Neural cell (in vitro differentiated cells): ENCODE results near the gene THUMPD1. TPM values are rescaled to one million over a fixed set of nuclear protein-coding genes. Genes with fewer than 3 reads are reported as not detected.
"Not testable (repeated sequence)": the region's sequence is repeated elsewhere in the genome, so short reads cannot be mapped to it uniquely, and the experiment has no call there.

Source experiments
- H2AFZ ChIP-seq: fragments of 200-600, 300-800 bp; sonication (generic), shearing (Covaris generic); 2 replicates; pipeline ENCODE4 v1.6.0; 2014; ENCODE audit warnings: low read depth, mild to moderate bottlenecking, antibody characterized with exemption, low read length, moderate library complexity
- H3F3A ChIP-seq: fragments of 200-600 bp; shearing (Covaris generic); 2 replicates; pipeline ENCODE4 v1.6.1; 2016; ENCODE audit warnings: mild to moderate bottlenecking, moderate library complexity, mixed read lengths, antibody characterized with exemption, low read length; ENCODE audit not compliant: insufficient read depth, poor library complexity, severe bottlenecking
- H3K27ac ChIP-seq: fragments of 200-600, 300-800 bp; sonication (generic), shearing (Covaris generic); 2 replicates; pipeline ENCODE4 v1.5.1; 2014; ENCODE audit warnings: mild to moderate bottlenecking, low read length, moderate library complexity
- H3K27me3 ChIP-seq: fragments of 300-800, 200-600 bp; sonication (generic), shearing (Covaris generic); 2 replicates; pipeline ENCODE4 v1.6.0; 2014; ENCODE audit warnings: mild to moderate bottlenecking, low read depth, low read length, moderate library complexity; ENCODE audit not compliant: insufficient read depth
- H3K36me3 ChIP-seq: fragments of 300-800, 200-600 bp; sonication (generic), shearing (Covaris generic); 2 replicates; pipeline ENCODE4 v1.5.1; 2014; ENCODE audit warnings: mild to moderate bottlenecking, antibody characterized with exemption, low read length, moderate library complexity; ENCODE audit not compliant: insufficient read depth
- H3K4me2 ChIP-seq: fragments of 300-800, 200-600 bp; sonication (generic), shearing (Covaris generic); 2 replicates; pipeline ENCODE4 v1.6.0; 2014; ENCODE audit warnings: mild to moderate bottlenecking, low read length
- H3K4me3 ChIP-seq: fragments of 300-800, 200-600 bp; sonication (generic), shearing (Covaris generic); 2 replicates; pipeline ENCODE4 v1.5.1; 2014; ENCODE audit warnings: mild to moderate bottlenecking, low read length, moderate library complexity
- H3K79me2 ChIP-seq: fragments of 200-600 bp; shearing (Covaris generic); replicated peaks from 2 replicates; pipeline ENCODE4 v1.6.0; 2014; ENCODE audit warnings: mild to moderate bottlenecking, low read length, moderate library complexity; ENCODE audit not compliant: insufficient read depth
- H3K9ac ChIP-seq: fragments of 300-800, 200-600 bp; sonication (generic), shearing (Covaris generic); 2 replicates; pipeline ENCODE4 v1.6.1; 2016; ENCODE audit warnings: mild to moderate bottlenecking, low read length, mixed read lengths
- H3K9me2 ChIP-seq: fragments of 200-600 bp; shearing (Covaris generic); 2 replicates; pipeline ENCODE4 v1.6.1; 2016; ENCODE audit warnings: mild to moderate bottlenecking, low read length, mixed read lengths; ENCODE audit not compliant: insufficient read depth
- H3K9me3 ChIP-seq: fragments of 200-600, 300-800 bp; sonication (generic), shearing (Covaris generic); 2 replicates; pipeline ENCODE4 v1.6.1; 2016; ENCODE audit warnings: mild to moderate bottlenecking, mixed run types, low read length, moderate library complexity, mixed read lengths
- H4K20me1 ChIP-seq: fragments of 200-600 bp; shearing (Covaris generic); 2 replicates; pipeline ENCODE4 v1.6.1; 2016; ENCODE audit warnings: mild to moderate bottlenecking, mixed run types; ENCODE audit not compliant: insufficient read depth
- EP300 ChIP-seq: fragments of 450-650 bp; conservative IDR thresholded peaks from 2 replicates; pipeline ENCODE4 v1.6.1; 2014; ENCODE audit warnings: antibody characterized with exemption, mild to moderate bottlenecking, moderate library complexity; ENCODE audit not compliant: poor library complexity, severe bottlenecking
- EZH2 ChIP-seq: fragments of 200-600, 300-800 bp; shearing (Covaris generic), sonication (generic); IDR thresholded peaks from 2 replicates; pipeline ENCODE4 v1.6.1; 2014; ENCODE audit warnings: antibody characterized with exemption, low read length, borderline replicate concordance, mild to moderate bottlenecking; ENCODE audit not compliant: insufficient read depth, poor library complexity, severe bottlenecking
- MXI1 ChIP-seq: fragments of 450-650 bp; conservative IDR thresholded peaks from 2 replicates; pipeline ENCODE4 v1.6.1; 2014; ENCODE audit warnings: antibody characterized with exemption, mild to moderate bottlenecking; ENCODE audit not compliant: poor library complexity, severe bottlenecking
- POLR2AphosphoS5 ChIP-seq: IDR thresholded peaks from 2 replicates; pipeline ENCODE4 v1.6.1; 2012
- RAD21 ChIP-seq: fragments of 450-650 bp; conservative IDR thresholded peaks from 2 replicates; pipeline ENCODE4 v1.6.1; 2014; ENCODE audit warnings: antibody characterized with exemption, mild to moderate bottlenecking, moderate library complexity
- SMC3 ChIP-seq: fragments of 450-650 bp; conservative IDR thresholded peaks from 2 replicates; pipeline ENCODE4 v1.6.1; 2014; ENCODE audit warnings: antibody characterized with exemption, mild to moderate bottlenecking, moderate library complexity; ENCODE audit not compliant: poor library complexity
- TAF1 ChIP-seq: IDR thresholded peaks from 2 replicates; pipeline ENCODE4 v1.6.1; 2012; ENCODE audit warnings: low read depth
- polyA plus RNA-seq: library from polyadenylated mRNA; depleted of rRNA; stranded (reverse); fragments of >200 nt; gene quantifications from 2 replicates; pipeline ENCODE4 v1.2.3, GENCODE V29; 2014
- TF ChIP-seq, protein P1 (sequence below): IDR thresholded peaks from 2 replicates; pipeline ENCODE4 v1.6.1; 2012; ENCODE audit warnings: borderline replicate concordance
- TF ChIP-seq, protein P2 (sequence below): fragments of 450-650 bp; IDR thresholded peaks from 2 replicates; pipeline ENCODE4 v1.5.1; 2014; ENCODE audit warnings: antibody characterized with exemption, mild to moderate bottlenecking, moderate library complexity; ENCODE audit not compliant: poor library complexity, severe bottlenecking

THUMPD1 gene
- polyA plus RNA-seq, 1 donor from 2014 or later = 57.1 TPM

DNA sequence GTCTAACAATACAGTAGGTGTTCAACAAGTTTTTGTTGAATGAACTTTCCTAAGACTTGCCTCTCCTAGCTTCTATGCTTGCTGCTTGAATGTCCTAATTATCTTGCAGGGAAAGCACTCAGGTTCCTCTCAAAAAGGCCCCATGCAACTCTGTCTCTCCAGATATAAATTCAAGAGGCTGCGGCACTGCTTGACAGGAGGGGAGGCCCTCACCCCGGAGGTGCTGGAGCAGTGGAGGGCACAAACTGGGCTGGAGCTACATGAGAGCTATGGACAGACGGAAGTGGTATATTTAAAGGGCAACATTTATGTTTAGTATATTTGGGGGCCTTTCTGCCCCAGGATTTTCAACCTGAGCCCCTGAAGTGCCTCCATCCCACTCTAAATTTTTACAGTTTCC, 14.4 kb downstream of the THUMPD1 start:
- Histone ChIP-seq H2AFZ (no peak overlapping the region), H3K4me2 (no peak overlapping the region), H3K4me3 (no peak overlapping the region), H3F3A (no peaks in the 10 kb centered on the region), H3K27ac (no peak overlapping the region), H3K79me2 (no peaks in the 10 kb centered on the region), H3K9me2 (no peaks in the 10 kb centered on the region), H3K36me3 (no peaks in the 10 kb centered on the region), H4K20me1 (no peaks in the 10 kb centered on the region), H3K9ac (no peak overlapping the region), H3K27me3 (no peaks in the 10 kb centered on the region), H3K9me3 (no peaks in the 10 kb centered on the region)
- no peak for TF ChIP-seq MXI1
- TF ChIP-seq, protein P1, sequence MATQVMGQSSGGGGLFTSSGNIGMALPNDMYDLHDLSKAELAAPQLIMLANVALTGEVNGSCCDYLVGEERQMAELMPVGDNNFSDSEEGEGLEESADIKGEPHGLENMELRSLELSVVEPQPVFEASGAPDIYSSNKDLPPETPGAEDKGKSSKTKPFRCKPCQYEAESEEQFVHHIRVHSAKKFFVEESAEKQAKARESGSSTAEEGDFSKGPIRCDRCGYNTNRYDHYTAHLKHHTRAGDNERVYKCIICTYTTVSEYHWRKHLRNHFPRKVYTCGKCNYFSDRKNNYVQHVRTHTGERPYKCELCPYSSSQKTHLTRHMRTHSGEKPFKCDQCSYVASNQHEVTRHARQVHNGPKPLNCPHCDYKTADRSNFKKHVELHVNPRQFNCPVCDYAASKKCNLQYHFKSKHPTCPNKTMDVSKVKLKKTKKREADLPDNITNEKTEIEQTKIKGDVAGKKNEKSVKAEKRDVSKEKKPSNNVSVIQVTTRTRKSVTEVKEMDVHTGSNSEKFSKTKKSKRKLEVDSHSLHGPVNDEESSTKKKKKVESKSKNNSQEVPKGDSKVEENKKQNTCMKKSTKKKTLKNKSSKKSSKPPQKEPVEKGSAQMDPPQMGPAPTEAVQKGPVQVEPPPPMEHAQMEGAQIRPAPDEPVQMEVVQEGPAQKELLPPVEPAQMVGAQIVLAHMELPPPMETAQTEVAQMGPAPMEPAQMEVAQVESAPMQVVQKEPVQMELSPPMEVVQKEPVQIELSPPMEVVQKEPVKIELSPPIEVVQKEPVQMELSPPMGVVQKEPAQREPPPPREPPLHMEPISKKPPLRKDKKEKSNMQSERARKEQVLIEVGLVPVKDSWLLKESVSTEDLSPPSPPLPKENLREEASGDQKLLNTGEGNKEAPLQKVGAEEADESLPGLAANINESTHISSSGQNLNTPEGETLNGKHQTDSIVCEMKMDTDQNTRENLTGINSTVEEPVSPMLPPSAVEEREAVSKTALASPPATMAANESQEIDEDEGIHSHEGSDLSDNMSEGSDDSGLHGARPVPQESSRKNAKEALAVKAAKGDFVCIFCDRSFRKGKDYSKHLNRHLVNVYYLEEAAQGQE = no peak
- no peak for TF ChIP-seq SMC3
- TF ChIP-seq, protein P2, sequence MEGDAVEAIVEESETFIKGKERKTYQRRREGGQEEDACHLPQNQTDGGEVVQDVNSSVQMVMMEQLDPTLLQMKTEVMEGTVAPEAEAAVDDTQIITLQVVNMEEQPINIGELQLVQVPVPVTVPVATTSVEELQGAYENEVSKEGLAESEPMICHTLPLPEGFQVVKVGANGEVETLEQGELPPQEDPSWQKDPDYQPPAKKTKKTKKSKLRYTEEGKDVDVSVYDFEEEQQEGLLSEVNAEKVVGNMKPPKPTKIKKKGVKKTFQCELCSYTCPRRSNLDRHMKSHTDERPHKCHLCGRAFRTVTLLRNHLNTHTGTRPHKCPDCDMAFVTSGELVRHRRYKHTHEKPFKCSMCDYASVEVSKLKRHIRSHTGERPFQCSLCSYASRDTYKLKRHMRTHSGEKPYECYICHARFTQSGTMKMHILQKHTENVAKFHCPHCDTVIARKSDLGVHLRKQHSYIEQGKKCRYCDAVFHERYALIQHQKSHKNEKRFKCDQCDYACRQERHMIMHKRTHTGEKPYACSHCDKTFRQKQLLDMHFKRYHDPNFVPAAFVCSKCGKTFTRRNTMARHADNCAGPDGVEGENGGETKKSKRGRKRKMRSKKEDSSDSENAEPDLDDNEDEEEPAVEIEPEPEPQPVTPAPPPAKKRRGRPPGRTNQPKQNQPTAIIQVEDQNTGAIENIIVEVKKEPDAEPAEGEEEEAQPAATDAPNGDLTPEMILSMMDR = no peak
- TF ChIP-seq EP300 = no peak
- no peak for TF ChIP-seq RAD21
- TF ChIP-seq TAF1 = no peak
- TF ChIP-seq EZH2 = no peak
- no peak for TF ChIP-seq POLR2AphosphoS5

DNA sequence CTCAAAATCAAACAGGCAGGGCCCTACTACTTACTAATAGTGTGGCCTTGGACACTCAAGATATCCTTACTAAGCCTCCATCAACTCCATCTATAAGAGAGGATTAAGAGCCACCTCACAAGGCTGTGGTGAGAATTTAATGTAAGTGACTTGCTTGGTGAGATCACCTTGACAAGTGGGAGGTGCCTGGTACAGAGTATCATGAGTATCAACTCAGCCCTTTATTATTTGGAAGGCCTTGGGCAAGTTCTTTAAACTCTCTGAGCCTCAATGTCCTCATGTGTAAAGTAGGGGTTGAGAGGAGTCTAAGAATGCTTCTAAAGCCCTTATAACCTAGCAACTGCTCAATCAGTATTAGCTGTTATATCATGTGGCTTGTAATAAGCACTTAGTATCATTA, 15.0 kb downstream of the THUMPD1 start:
- no peaks in the 10 kb centered on the region for H3F3A ChIP-seq
- H3K4me2 ChIP-seq = no peak overlapping the region
- H3K9me3 ChIP-seq = no peaks in the 10 kb centered on the region
- H3K9me2 ChIP-seq = no peaks in the 10 kb centered on the region
- H3K79me2 ChIP-seq = no peaks in the 10 kb centered on the region
- H3K9ac ChIP-seq = no peak overlapping the region
- no peak overlapping the region for H3K4me3 ChIP-seq
- no peak overlapping the region for H3K27ac ChIP-seq
- no peaks in the 10 kb centered on the region for H3K27me3 ChIP-seq
- no peak overlapping the region for H2AFZ ChIP-seq
- no peak for TF ChIP-seq EZH2
- TF ChIP-seq SMC3 = no peak
- TF ChIP-seq MXI1 = no peak
- no peaks in the 10 kb centered on the region for H3K36me3 ChIP-seq
- H4K20me1 ChIP-seq = no peaks in the 10 kb centered on the region

DNA sequence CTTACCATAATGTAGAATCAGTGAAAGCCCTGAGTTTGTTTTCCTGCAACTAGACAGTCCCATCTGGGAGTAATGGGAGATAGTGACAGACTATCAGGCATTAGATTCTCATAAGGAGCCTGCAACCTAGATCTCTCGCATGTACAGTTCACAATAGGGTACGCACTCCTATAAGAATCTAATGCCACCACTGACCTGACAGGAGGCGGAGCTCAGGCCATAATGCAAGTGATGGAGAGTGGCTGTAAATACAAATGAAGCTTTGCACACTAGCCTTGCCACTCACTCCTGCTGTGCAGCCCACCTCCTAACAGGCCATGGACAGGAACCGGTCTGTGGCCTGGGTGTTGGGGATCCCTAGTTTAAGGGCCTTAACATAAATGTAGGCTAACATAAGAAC, 21.4 kb downstream of the THUMPD1 start:
- H3K27ac ChIP-seq = no peak overlapping the region
- no peaks in the 10 kb centered on the region for H3F3A ChIP-seq
- no peaks in the 10 kb centered on the region for H3K27me3 ChIP-seq
- TF ChIP-seq, protein P1 = no peak
- TF ChIP-seq MXI1 (no peak), SMC3 (no peak), EP300 (no peak), TAF1 (no peak)
- no peak overlapping the region for H2AFZ ChIP-seq
- H3K4me2 ChIP-seq = no peak overlapping the region
- no peaks in the 10 kb centered on the region for H3K9me2 ChIP-seq
- no peaks in the 10 kb centered on the region for H3K9me3 ChIP-seq
- no peak overlapping the region for H3K4me3 ChIP-seq
- H4K20me1 ChIP-seq = no peaks in the 10 kb centered on the region
- H3K36me3 ChIP-seq = no peaks in the 10 kb centered on the region
- H3K9ac ChIP-seq = no peak overlapping the region
- no peaks in the 10 kb centered on the region for H3K79me2 ChIP-seq

DNA sequence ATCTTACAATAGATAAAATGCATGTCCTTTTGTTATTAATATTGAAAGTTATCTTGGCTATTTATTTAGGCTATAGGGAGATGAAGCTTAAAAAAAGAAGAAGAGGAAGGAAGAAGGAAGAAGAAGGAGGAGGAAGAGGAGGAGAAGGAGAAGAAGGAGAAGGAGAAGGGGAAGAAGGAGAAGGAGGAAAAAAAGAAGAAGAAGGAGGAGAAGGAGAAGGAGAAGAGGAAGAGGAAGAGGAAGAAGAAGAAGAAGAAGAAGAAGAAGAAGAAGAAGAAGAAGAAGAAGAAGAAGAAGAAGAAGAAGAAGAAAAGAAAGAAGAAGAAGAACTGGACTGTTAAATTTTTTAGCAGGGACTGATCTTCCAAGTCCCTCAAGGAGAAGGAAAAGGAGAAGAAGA, 23.9 kb downstream of the THUMPD1 start:
- not testable (repeated sequence) for H2AFZ ChIP-seq, H3K27ac ChIP-seq, H3K4me3 ChIP-seq, H3F3A ChIP-seq, H3K9me2 ChIP-seq, H3K79me2 ChIP-seq, H3K9ac ChIP-seq, H3K36me3 ChIP-seq, H4K20me1 ChIP-seq, H3K4me2 ChIP-seq, H3K9me3 ChIP-seq, H3K27me3 ChIP-seq
